HAP-1 (cell line): ENCODE results near the gene CRTC3.

Experiments
- DNase-seq, 2 experiments: peaks; one replicate each; pipeline ENCODE4 v3.0.0-alpha.2; 2016 to 2020; ENCODE audit warnings: low spot score in 2 of 2
- H3K27me3 ChIP-seq: fragments of 250-450 bp; sonication (Bioruptor Pico); 2 replicates; pipeline ENCODE4 v1.5.1; 2020; ENCODE audit warnings: low read depth, mild to moderate bottlenecking, moderate library complexity
- H3K36me3 ChIP-seq: fragments of 250-450 bp; sonication (Bioruptor Pico); replicated peaks from 2 replicates; pipeline ENCODE4 v1.5.1; 2020; ENCODE audit warnings: mild to moderate bottlenecking
- H3K4me1 ChIP-seq: fragments of 250-450 bp; sonication (Bioruptor Pico); 2 replicates; pipeline ENCODE4 v1.5.1; 2020; ENCODE audit warnings: mild to moderate bottlenecking
- H3K4me3 ChIP-seq: fragments of 250-450 bp; sonication (Bioruptor Pico); 2 replicates; pipeline ENCODE4 v1.5.1; 2020; ENCODE audit warnings: mild to moderate bottlenecking, moderate library complexity
- H3K9me3 ChIP-seq: fragments of 250-450 bp; sonication (Bioruptor Pico); 2 replicates; pipeline ENCODE4 v1.5.1; 2020; ENCODE audit warnings: mild to moderate bottlenecking, moderate library complexity
- in situ Hi-C: fragments of 300-500 bp; cut with MboI; formaldehyde crosslinking; loops from 3 replicates; pipeline ENCODE4 v1.14.3; 2020; ENCODE audit warnings: low sequenced_read_pairs, inconsistent platforms, mixed read lengths

Gene CRTC3, protein sequence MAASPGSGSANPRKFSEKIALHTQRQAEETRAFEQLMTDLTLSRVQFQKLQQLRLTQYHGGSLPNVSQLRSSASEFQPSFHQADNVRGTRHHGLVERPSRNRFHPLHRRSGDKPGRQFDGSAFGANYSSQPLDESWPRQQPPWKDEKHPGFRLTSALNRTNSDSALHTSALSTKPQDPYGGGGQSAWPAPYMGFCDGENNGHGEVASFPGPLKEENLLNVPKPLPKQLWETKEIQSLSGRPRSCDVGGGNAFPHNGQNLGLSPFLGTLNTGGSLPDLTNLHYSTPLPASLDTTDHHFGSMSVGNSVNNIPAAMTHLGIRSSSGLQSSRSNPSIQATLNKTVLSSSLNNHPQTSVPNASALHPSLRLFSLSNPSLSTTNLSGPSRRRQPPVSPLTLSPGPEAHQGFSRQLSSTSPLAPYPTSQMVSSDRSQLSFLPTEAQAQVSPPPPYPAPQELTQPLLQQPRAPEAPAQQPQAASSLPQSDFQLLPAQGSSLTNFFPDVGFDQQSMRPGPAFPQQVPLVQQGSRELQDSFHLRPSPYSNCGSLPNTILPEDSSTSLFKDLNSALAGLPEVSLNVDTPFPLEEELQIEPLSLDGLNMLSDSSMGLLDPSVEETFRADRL

DNA sequence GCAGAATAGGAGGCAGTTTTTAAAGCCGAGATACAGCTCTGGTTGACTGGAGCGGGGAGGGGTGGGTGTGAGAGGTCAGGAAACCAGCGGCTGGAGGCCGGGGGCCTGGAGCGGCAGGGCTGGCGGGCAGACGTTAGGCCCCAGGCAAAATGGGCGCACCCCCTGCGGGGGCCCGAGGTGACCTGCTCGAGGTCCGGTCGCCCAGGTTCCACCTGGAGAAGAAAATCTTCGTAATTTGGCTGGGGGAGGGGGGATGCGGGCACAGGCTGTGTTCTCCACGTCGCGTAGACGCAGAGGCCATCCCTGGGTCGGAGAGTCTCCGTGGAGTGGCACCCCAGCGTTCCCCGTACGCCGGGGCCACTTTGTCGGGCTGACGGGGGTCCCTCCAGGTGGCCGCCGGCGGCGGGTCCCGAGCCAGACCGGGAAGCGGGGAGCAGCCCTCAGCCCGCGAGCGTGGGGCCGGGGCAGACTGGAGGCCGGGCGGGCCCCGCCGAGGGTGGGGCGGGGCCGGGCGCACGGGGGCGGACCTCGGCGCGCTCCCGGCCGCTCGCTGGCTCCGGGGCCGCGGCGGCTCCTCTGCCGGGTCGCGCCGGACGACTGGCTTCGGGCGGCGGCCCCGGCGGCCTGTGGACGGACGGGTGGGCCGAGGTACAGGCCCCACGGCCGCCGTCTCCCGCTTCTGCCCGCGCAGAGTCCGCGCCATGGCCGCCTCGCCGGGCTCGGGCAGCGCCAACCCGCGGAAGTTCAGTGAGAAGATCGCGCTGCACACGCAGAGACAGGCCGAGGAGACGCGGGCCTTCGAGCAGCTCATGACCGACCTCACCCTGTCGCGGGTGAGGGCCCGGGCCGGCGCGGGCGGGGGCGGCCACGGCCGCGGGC, at the start of gene CRTC3:
Gene CRTC3 (plus strand): TSS at position 553 of the 879 bp plus-strand sequence. CDS start 149 bp downstream, at position 702.
- Histone ChIP-seq H3K4me1 (peaks cover 20% of the 10 kb centered on the region), H3K4me3 (peak within 1 kb of the TSS; percentile 67), H3K27me3 (no peaks in the 10 kb centered on the region), H3K9me3 (no peaks in the 10 kb centered on the region), H3K36me3 (no peaks in the 10 kb centered on the region)
- in situ Hi-C loops, result no loop called here
- DNase-seq, result peak; percentile 17 to 60

DNA sequence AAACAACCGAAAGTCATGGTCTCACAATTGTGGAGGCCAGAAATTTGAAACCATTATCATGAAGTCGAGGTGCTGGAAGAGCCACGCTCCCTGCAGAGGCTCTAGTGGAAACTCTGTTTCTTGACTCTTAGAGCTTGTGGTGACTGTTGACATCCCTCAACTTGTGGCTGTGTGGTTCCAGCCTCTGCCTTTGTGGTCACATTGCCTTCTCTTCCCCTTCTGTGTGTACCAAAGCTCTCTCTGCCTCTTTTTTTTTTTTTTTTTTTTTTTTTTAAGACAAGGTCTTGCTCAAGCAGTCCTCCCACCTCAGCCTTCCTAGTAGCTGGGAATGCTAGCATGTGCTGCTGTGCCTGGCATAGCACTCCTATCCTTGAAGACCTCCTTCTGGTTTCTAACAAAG, 48.7 kb upstream of the CRTC3 start:
- H3K4me1 ChIP-seq, result no peaks in the 10 kb centered on the region
- no peaks in the 10 kb centered on the region for H3K9me3 ChIP-seq
- in situ Hi-C loops, result loop anchor here (25.0 kb wide), 1 partner anchor 406 kb away; the partner anchor contains the start of gene FES
- H3K36me3 ChIP-seq, result peaks cover 66% of the 10 kb centered on the region
- no peaks in the 10 kb centered on the region for H3K27me3 ChIP-seq
- no peak overlapping the region for H3K4me3 ChIP-seq
- no peak for DNase-seq

DNA sequence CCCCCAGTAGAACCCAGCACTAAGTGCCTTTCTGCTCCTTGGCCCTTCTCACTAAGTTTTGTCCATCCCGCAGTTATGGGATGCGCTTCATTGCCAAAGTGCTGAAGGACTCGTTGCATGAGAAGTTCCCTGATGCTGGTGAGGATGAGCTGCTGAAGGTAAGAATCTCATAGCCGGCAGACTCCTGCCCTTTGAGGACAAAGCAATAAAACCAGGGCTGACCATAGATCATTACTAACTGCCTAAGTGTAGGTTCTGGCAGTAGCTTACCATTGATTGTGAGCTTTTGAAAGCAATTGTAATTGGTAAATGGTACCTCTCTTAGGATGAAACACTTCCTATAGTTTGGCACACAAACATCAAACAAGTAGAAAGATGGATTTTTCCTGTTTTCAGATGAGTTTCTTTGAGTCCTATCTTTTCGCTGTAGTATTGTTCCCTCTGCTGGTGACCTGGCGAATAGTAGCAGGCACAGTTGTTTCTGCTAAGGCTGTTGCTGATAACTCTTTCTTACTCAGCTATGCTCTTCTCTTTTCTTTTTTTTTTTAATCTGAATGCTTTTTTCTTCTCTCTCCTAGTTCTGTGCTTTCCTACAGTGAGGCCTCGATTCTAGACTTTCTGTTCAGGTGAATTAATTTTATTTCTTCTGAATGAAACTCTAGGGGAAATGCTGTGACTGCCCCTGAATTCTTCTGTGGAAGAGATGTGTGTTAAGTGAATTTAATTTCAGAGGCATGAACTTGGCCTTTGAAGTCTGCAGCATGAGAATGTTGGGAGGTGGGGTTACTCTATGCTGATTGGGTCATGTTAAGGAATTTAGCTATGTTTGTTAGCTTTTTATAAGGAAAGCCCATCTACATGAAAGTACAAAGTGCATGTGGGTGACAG, 47.4 kb upstream of the CRTC3 start:
- Histone ChIP-seq H3K4me3 (no peak overlapping the region), H3K36me3 (peaks cover 70% of the 10 kb centered on the region), H3K4me1 (no peaks in the 10 kb centered on the region), H3K9me3 (no peaks in the 10 kb centered on the region), H3K27me3 (no peaks in the 10 kb centered on the region)
- peak; percentile 61 to 62 for DNase-seq
- in situ Hi-C loops, result loop anchor here (25.0 kb wide), 1 partner anchor 405 kb away; the partner anchor contains the start of gene FES

DNA sequence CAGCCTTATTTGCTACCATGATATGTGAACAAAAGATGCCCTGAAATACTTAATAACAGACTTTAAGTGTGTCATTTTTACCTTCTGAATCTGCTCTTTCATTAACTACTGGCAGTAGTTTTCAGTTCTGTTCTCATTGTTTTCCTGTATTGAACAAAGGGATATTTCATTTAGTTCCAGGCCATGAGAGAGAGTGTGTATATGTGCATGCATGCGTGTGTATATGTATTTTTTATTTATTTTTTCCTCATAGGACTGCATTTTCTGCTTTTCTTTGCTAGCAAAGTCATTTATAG, 46.8 kb upstream of the CRTC3 start:
- H3K4me1 ChIP-seq, result no peaks in the 10 kb centered on the region
- in situ Hi-C loops, result loop anchor here (25.0 kb wide), 1 partner anchor 404 kb away; the partner anchor contains the start of gene FES
- no peaks in the 10 kb centered on the region for H3K27me3 ChIP-seq
- no peaks in the 10 kb centered on the region for H3K9me3 ChIP-seq
- no peak for DNase-seq
- no peak overlapping the region for H3K4me3 ChIP-seq
- peaks cover 70% of the 10 kb centered on the region for H3K36me3 ChIP-seq

DNA sequence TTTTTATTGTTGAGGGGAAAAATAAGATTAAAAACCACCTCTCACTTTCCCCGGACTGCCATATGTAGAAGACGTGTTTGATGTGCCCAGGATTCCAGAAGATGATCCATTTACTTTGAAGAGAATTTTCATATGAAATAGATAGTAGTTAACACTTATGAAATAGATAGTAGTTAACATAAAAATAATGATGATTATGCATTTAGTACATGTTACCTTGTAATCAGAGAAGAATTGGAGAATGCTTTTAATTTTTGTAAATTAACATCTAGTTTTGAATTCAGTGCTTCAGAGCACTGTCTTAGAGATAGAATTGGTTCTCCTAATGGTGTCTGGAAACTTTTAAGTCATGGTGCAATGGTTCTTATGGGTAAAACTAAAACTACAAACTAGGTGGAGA, 46.1 kb upstream of the CRTC3 start:
- H3K4me1 ChIP-seq, result no peaks in the 10 kb centered on the region
- peaks cover 63% of the 10 kb centered on the region for H3K36me3 ChIP-seq
- no peak overlapping the region for H3K4me3 ChIP-seq
- no peaks in the 10 kb centered on the region for H3K27me3 ChIP-seq
- DNase-seq, result no peak
- H3K9me3 ChIP-seq, result no peaks in the 10 kb centered on the region
- in situ Hi-C loops, result loop anchor here (25.0 kb wide), 1 partner anchor 404 kb away; the partner anchor contains the start of gene FES

DNA sequence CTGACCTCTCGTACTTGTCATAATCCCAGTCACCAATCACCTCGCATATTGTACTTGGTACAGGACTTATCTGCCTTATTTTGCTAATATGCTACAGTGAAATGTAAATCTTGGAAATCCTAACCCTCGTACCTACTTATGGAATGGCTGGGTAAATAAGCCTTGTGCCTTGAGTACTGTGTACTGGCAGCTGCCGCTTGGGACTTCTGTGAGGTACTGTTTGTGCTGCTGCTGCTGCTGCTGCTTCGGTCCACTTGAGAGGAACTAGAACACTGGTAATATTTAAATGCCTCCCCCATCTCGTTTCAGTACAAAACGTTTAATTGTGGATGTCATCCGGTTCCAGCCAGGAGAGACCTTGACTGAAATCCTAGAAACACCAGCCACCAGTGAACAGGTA, 42.5 kb upstream of the CRTC3 start:
- DNase-seq, result no peak
- Histone ChIP-seq H3K36me3 (peaks cover 73% of the 10 kb centered on the region), H3K9me3 (no peaks in the 10 kb centered on the region), H3K27me3 (no peaks in the 10 kb centered on the region), H3K4me1 (no peaks in the 10 kb centered on the region), H3K4me3 (no peak overlapping the region)
- in situ Hi-C loops, result loop anchor here (25.0 kb wide), 1 partner anchor 400 kb away; the partner anchor contains the start of gene FES

DNA sequence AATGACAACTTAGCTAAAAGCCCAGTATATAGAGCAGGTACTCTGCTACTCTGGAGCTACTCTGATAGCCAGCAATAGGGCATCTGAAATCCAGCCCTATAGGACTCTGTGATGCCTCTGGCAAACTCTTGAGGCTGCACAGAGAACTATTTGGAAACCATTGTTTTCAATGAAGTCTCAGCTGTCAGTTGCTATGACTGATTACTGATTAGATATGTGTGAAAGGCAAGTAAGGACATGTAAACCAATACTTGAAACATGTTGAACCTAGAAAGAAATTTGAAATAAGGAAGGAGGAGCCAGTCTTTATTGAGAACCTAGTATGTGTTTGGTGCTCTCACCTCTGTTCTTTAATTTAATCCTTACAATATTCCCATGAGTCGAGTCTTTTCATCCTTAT, 40.2 kb upstream of the CRTC3 start:
- no peaks in the 10 kb centered on the region for H3K4me1 ChIP-seq
- DNase-seq, result no peak
- no peaks in the 10 kb centered on the region for H3K27me3 ChIP-seq
- H3K4me3 ChIP-seq, result no peak overlapping the region
- H3K9me3 ChIP-seq, result no peaks in the 10 kb centered on the region
- H3K36me3 ChIP-seq, result peaks cover 63% of the 10 kb centered on the region
- in situ Hi-C loops, result loop anchor here (25.0 kb wide), 1 partner anchor 398 kb away; the partner anchor contains the start of gene FES

DNA sequence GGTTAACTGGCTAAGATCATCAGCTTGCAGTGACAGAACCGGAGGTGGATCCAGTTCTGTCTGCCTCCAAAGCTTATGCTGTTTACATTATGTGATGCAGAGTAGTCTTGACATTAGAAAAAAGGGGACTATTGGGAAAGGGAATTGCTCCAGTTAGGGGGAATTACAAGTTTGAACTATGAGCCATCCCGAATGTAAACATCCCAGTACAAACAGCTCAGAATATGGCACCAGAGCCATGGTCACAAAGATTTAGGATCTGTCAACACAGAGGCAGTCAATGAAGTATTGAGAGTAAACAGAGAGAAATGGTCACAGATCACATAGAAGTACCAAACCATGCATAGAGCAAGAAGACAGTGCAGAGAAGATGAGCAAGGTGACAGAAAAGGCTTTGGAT, 39.8 kb upstream of the CRTC3 start:
- Histone ChIP-seq H3K4me3 (no peak overlapping the region), H3K27me3 (no peaks in the 10 kb centered on the region), H3K36me3 (peaks cover 62% of the 10 kb centered on the region), H3K4me1 (no peaks in the 10 kb centered on the region), H3K9me3 (no peaks in the 10 kb centered on the region)
- in situ Hi-C loops, result loop anchor here (25.0 kb wide), 1 partner anchor 397 kb away; the partner anchor contains the start of gene FES
- no peak for DNase-seq

DNA sequence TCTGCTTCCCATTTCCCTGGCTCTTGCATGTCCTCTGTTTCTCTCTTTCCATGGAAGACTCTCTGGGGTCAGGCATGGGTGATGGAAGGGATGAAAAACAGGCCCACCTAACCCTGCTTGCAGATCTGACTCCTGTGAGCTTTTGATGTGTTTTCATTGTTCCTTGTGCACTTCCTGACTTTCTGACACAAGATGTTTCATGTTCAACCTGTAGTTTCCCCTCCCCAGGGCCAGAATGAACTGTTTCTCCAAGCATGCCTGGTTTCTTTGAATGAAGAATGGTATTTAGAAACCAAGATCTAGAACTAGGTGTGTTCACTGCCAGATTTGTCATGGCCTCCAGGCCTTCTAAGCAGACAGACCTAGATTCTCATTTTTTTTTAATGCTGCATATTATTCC, 36.1 kb upstream of the CRTC3 start:
- in situ Hi-C loops, result loop anchor here (25.0 kb wide), 1 partner anchor 394 kb away; the partner anchor contains the start of gene FES
- DNase-seq, result no peak
- peaks cover 51% of the 10 kb centered on the region for H3K36me3 ChIP-seq
- H3K9me3 ChIP-seq, result no peaks in the 10 kb centered on the region
- no peak overlapping the region for H3K4me3 ChIP-seq
- H3K27me3 ChIP-seq, result no peaks in the 10 kb centered on the region
- no peaks in the 10 kb centered on the region for H3K4me1 ChIP-seq

DNA sequence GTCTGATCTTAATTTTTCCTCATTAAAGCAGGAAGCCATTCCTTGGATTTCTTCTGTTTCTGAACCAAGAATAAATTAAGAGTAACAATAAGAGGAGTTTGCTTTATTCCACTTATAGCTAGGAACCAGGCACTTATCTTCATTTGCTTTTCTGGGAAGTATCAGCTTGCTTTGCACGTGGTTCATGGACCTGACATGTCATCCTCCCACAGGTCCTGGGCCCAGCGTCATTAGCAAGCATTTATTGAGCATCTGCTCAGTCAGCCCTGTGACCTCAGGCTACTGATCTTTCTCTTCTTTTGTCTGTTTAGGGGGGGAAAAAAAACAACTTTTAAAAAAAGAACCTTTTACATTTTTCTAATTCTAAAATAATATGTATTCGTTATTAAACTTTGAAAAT, 34.7 kb upstream of the CRTC3 start:
- Histone ChIP-seq H3K4me3 (no peak overlapping the region), H3K4me1 (no peaks in the 10 kb centered on the region), H3K9me3 (no peaks in the 10 kb centered on the region), H3K36me3 (peaks cover 57% of the 10 kb centered on the region), H3K27me3 (no peaks in the 10 kb centered on the region)
- no peak for DNase-seq
- in situ Hi-C loops, result loop anchor here (25.0 kb wide), 1 partner anchor 392 kb away; the partner anchor contains the start of gene FES

DNA sequence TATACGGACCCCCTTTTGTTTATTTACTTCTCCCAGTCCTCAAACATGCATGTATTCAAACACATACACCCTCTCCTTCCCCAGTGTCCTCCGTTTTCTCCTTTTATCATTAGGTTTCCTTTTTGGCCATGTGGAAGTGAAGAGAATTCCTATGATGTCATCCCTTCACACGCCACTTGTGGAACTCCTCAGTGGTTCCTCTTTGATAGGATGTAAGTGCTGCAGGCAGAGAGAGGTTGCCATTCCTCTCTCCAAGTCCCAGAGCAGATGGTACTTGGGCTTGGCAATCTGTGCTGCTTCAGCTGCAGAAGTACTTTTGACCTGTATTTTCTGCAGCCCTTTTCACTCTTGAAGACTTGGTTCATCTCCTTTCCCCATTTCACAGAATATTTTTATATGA, 32.9 kb upstream of the CRTC3 start:
- H3K36me3 ChIP-seq, result peaks cover 56% of the 10 kb centered on the region
- in situ Hi-C loops, result loop anchor here (25.0 kb wide), 1 partner anchor 391 kb away; the partner anchor contains the start of gene FES
- H3K4me3 ChIP-seq, result no peak overlapping the region
- no peaks in the 10 kb centered on the region for H3K4me1 ChIP-seq
- H3K27me3 ChIP-seq, result no peaks in the 10 kb centered on the region
- no peaks in the 10 kb centered on the region for H3K9me3 ChIP-seq
- no peak for DNase-seq

DNA sequence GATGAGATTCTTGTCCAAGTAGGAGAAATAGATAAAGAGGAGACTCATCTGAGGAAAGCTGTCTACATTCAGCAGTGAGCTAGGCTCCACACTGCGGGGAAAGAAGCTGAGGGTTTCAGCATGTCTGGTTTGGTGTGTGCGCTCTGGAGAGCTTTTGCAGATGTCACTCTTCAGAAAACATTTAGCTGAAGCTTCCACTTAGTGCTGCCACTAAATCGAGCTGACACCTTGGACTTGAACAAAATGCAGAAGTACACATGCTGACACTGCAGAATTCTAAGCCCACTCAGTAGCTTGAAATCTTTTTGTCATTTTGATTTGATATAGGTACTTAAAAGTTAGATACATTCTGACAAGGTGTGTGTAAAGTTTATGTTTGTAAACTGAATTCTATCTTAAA, 32.3 kb upstream of the CRTC3 start:
- H3K9me3 ChIP-seq, result no peaks in the 10 kb centered on the region
- H3K4me3 ChIP-seq, result no peak overlapping the region
- DNase-seq, result no peak
- H3K36me3 ChIP-seq, result peaks cover 57% of the 10 kb centered on the region
- H3K27me3 ChIP-seq, result no peaks in the 10 kb centered on the region
- H3K4me1 ChIP-seq, result no peaks in the 10 kb centered on the region
- in situ Hi-C loops, result loop anchor here (25.0 kb wide), 1 partner anchor 390 kb away; the partner anchor contains the start of gene FES
